CD14-positive monocyte (primary cell): ENCODE measurements around the gene ASIC2. TPM values are rescaled to one million over a fixed set of nuclear protein-coding genes. Genes with fewer than 3 reads are reported as not detected.

Source experiments
- DNase-seq, 3 donors: peaks; one replicate each; pipeline ENCODE4 v3.0.0-alpha.2; 2011 to 2022
- H2AFZ ChIP-seq: 2 replicates; pipeline ENCODE4 v1.6.0; 2012; ENCODE audit warnings: mild to moderate bottlenecking, low read depth, low read length, inconsistent platforms; ENCODE audit not compliant: insufficient read depth, poor library complexity, severe bottlenecking
- H3K27ac ChIP-seq, 2 donors: 1 replicate in 1 of 2; 2 replicates in 1 of 2; pipeline ENCODE4 v1.5.1; 2012 to 2013; ENCODE audit warnings: low read length in 2 of 2, control low read depth in 1 of 2, inconsistent platforms in 1 of 2, low read depth in 1 of 2, mild to moderate bottlenecking in 1 of 2
- H3K27me3 ChIP-seq, 2 donors: one replicate each; pipeline versions ENCODE4 v1.6.0 to v1.6.1; 2011 to 2013; ENCODE audit warnings: low read length in 2 of 2; ENCODE audit not compliant: control insufficient read depth in 2 of 2, insufficient read depth in 2 of 2
- H3K36me3 ChIP-seq, 2 donors: replicated peaks in 1 of 2; 1 replicate in 1 of 2; 2 replicates in 1 of 2; pipeline versions ENCODE4 v1.5.1 to v1.6.1; 2012 to 2013; ENCODE audit warnings: low read length in 2 of 2, control low read depth in 1 of 2, inconsistent platforms in 1 of 2, mild to moderate bottlenecking in 1 of 2; ENCODE audit not compliant: insufficient read depth in 2 of 2, control insufficient read depth in 1 of 2
- H3K4me1 ChIP-seq, 2 donors: 1 replicate in 1 of 2; 2 replicates in 1 of 2; pipeline versions ENCODE4 v1.5.1 to v1.6.1; 2012 to 2013; ENCODE audit warnings: low read length in 2 of 2, control low read depth in 1 of 2, inconsistent platforms in 1 of 2, mild to moderate bottlenecking in 1 of 2, moderate library complexity in 1 of 2; ENCODE audit not compliant: insufficient read depth in 2 of 2, control insufficient read depth in 1 of 2
- H3K4me2 ChIP-seq: replicated peaks from 2 replicates; pipeline ENCODE3; 2012; ENCODE audit warnings: low read length, moderate library complexity, mild to moderate bottlenecking; ENCODE audit not compliant: poor library complexity, severe bottlenecking; ENCODE audit errors: extremely low read depth
- H3K4me3 ChIP-seq, 3 experiments: fragments of 200-600 bp in 1 of 3; sonication (generic) in 1 of 3; replicated peaks in 1 of 3; 1 replicate in 2 of 3; 2 replicates in 1 of 3; pipeline ENCODE4 v1.5.1; 2011 to 2013; ENCODE audit warnings: low read length in 3 of 3, mild to moderate bottlenecking in 3 of 3, control low read depth in 2 of 3, low read depth in 2 of 3, inconsistent platforms in 1 of 3, moderate library complexity in 1 of 3
- H3K79me2 ChIP-seq: 2 replicates; pipeline ENCODE4 v1.6.0; 2012; ENCODE audit warnings: mild to moderate bottlenecking, control low read depth, inconsistent platforms, low read length, moderate library complexity; ENCODE audit not compliant: insufficient read depth
- H3K9ac ChIP-seq: 2 replicates; pipeline ENCODE4 v1.6.0; 2017; ENCODE audit warnings: low read length, mild to moderate bottlenecking; ENCODE audit not compliant: insufficient read depth, poor library complexity, severe bottlenecking
- H3K9me3 ChIP-seq, 2 donors: replicated peaks in 1 of 2; 1 replicate in 1 of 2; 2 replicates in 1 of 2; pipeline versions ENCODE4 v1.5.1 to v1.6.1; 2012 to 2013; ENCODE audit warnings: low read length in 2 of 2, control low read depth in 1 of 2; ENCODE audit not compliant: control insufficient read depth in 1 of 2, insufficient read depth in 1 of 2
- H4K20me1 ChIP-seq: 2 replicates; pipeline ENCODE4 v1.6.0; 2012; ENCODE audit warnings: mild to moderate bottlenecking, low read length, control low read depth, moderate library complexity; ENCODE audit not compliant: insufficient read depth
- H3K27ac Mint-ChIP-seq, 7 donors: one replicate each; pipeline ENCODE4 v1.8.0; 2020; ENCODE audit warnings: mild to moderate bottlenecking in 7 of 7, mixed read lengths in 7 of 7, moderate library complexity in 6 of 7, inconsistent platforms in 2 of 7
- H3K27me3 Mint-ChIP-seq, 3 donors: one replicate each; pipeline ENCODE4 v1.8.0; 2021 to 2022; ENCODE audit warnings: low read depth in 3 of 3, mild to moderate bottlenecking in 3 of 3, mixed read lengths in 3 of 3, moderate library complexity in 3 of 3, inconsistent platforms in 1 of 3
- H3K36me3 Mint-ChIP-seq, 2 donors: one replicate each; pipeline ENCODE4 v1.8.0; 2020; ENCODE audit warnings: mixed read lengths in 2 of 2, inconsistent platforms in 1 of 2, mild to moderate bottlenecking in 1 of 2
- H3K4me1 Mint-ChIP-seq: one replicate; pipeline ENCODE4 v1.8.0; 2020; ENCODE audit warnings: mild to moderate bottlenecking, mixed read lengths
- H3K4me3 Mint-ChIP-seq, 2 donors: one replicate each; pipeline ENCODE4 v1.8.0; 2020; ENCODE audit warnings: mild to moderate bottlenecking in 2 of 2, mixed read lengths in 2 of 2, moderate library complexity in 1 of 2
- H3K9me3 Mint-ChIP-seq, 7 donors: one replicate each; pipeline ENCODE4 v1.8.0; 2020 to 2022; ENCODE audit warnings: mixed read lengths in 7 of 7, mild to moderate bottlenecking in 6 of 7, moderate library complexity in 6 of 7, inconsistent platforms in 2 of 7
- CTCF ChIP-seq: fragments of 200-600 bp; IDR thresholded peaks from one replicate; pipeline ENCODE4 v1.8.0; 2022; ENCODE audit warnings: antibody characterized with exemption, mild to moderate bottlenecking
- WGBS: methylation state at CpG from one replicate; pipeline ENCODE4 v1.1.5; 2013; ENCODE audit warnings: missing lambda C conversion rate; ENCODE audit not compliant: insufficient coverage; 5-methylcytosine and 5-hydroxymethylcytosine counted together
- intact Hi-C, 2 donors: fragments of 100-400 bp; cut with micrococcal nuclease; formaldehyde crosslinking; loops; one replicate each; pipeline versions ENCODE4 v1.15.0 to v1.15.1; 2023
- polyA plus RNA-seq, 3 donors: library from polyadenylated mRNA; depleted of rRNA in 1 of 3; unstranded in 2 of 3; stranded (reverse) in 1 of 3; fragments of 300-500 nt in 2 of 3; fragments of >200 nt in 1 of 3; fragmentation: Illumina TruSeq in 2 of 3; gene quantifications; 1 replicate in 2 of 3; 2 replicates in 1 of 3; pipeline ENCODE4 v1.2.3, GENCODE V29; 2012 to 2021

The ASIC2 gene
- polyA plus RNA-seq, 3 donors, result not detected

GRCh38 chr17:33334703-33335102, 41.6 kb upstream of the ASIC2 start:
- no CpG with 5 or more reads among the region's 4 CpGs for WGBS
- Histone ChIP-seq H3K4me2 (no peak overlapping the region), H3K4me1 (no peaks in the 10 kb centered on the region), H4K20me1 (no peaks in the 10 kb centered on the region), H3K36me3 (no peaks in the 10 kb centered on the region), H2AFZ (no peak overlapping the region), H3K9me3 (no peaks in the 10 kb centered on the region), H3K9ac (no peak overlapping the region), H3K4me3 (no peak overlapping the region), H3K27ac (no peak overlapping the region), H3K27me3 (no peaks in the 10 kb centered on the region), H3K79me2 (no peaks in the 10 kb centered on the region)
- Mint-ChIP-seq H3K27ac (no peak overlapping the region), H3K4me3 (no peak overlapping the region), H3K27me3 (peaks cover 3 to 8% (median 5%) of the 10 kb centered on the region in 3 donors), H3K36me3 (no peaks in the 10 kb centered on the region), H3K4me1 (no peaks in the 10 kb centered on the region), H3K9me3 (no peaks in the 10 kb centered on the region)
- no peak for TF ChIP-seq CTCF
- intact Hi-C loops, result no loop called here
- no peak for DNase-seq

DNA sequence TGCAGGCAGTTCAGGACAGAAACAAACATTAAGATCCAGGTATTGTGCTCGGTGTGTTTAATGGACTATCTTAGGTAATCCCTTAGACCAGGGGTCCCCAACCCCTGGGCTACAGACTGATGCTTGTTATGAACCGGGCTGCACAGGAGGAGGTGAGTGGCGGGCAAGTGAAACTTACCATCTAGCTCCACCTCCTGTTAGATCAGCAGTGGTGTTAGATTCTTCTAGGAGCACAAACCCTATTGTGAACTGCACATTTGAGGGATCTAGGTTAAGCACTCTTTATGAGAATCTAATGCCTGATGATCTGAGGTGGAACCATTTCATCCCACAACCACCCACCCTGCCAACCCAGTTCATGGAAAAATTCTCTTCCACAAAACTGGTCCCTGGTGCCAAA, 37.8 kb upstream of the ASIC2 start:
- Histone ChIP-seq H3K4me3 (no peak overlapping the region), H3K4me2 (no peak overlapping the region), H4K20me1 (no peaks in the 10 kb centered on the region), H3K9ac (no peak overlapping the region), H3K9me3 (no peaks in the 10 kb centered on the region), H3K27me3 (no peaks in the 10 kb centered on the region), H3K27ac (no peak overlapping the region), H3K4me1 (no peaks in the 10 kb centered on the region), H2AFZ (no peak overlapping the region), H3K36me3 (no peaks in the 10 kb centered on the region), H3K79me2 (no peaks in the 10 kb centered on the region)
- H3K27ac Mint-ChIP-seq, result no peak overlapping the region
- intact Hi-C loops, result no loop called here
- no peak for TF ChIP-seq CTCF
- H3K9me3 Mint-ChIP-seq, result peaks cover 0 to 1% (median 0%) of the 10 kb centered on the region in 7 donors
- H3K4me3 Mint-ChIP-seq, result no peak overlapping the region
- no peak for DNase-seq
- H3K4me1 Mint-ChIP-seq, result no peaks in the 10 kb centered on the region
- no peaks in the 10 kb centered on the region for H3K36me3 Mint-ChIP-seq
- peaks cover 1 to 5% (median 3%) of the 10 kb centered on the region in 3 donors for H3K27me3 Mint-ChIP-seq
- 88% methylated on average over 1 of the region's 3 CpGs for WGBS
